ENCODE data around the gene EPB41L2.

DNA sequence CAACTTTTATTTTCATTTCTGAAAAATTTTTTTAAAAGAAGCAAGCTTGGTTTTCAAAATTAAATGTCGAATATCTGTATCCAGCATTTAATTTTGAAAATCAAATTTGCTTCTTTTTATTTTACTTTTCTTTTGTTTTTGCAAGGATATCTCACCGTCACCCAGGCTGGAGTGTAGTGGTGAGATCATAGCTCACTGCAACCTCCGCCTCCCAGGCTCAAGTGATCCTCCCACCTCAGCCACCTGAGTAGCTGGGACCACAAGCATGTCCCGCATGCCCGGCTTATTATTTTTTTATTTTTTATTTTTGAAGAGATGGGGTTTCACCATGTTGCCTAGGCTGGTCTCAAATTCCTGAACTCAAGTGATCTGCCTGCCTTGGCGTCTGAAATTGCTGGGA lies 17.0 kb upstream of the EPB41L2 start:
- TF ChIP-seq, protein P1, sequence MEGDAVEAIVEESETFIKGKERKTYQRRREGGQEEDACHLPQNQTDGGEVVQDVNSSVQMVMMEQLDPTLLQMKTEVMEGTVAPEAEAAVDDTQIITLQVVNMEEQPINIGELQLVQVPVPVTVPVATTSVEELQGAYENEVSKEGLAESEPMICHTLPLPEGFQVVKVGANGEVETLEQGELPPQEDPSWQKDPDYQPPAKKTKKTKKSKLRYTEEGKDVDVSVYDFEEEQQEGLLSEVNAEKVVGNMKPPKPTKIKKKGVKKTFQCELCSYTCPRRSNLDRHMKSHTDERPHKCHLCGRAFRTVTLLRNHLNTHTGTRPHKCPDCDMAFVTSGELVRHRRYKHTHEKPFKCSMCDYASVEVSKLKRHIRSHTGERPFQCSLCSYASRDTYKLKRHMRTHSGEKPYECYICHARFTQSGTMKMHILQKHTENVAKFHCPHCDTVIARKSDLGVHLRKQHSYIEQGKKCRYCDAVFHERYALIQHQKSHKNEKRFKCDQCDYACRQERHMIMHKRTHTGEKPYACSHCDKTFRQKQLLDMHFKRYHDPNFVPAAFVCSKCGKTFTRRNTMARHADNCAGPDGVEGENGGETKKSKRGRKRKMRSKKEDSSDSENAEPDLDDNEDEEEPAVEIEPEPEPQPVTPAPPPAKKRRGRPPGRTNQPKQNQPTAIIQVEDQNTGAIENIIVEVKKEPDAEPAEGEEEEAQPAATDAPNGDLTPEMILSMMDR (IDR thresholded peaks at IDR 0.05; ENCODE audit: poor library complexity) = no peak
- TF ChIP-seq EZH2phosphoT487 (IDR thresholded peaks at IDR 0.05; ENCODE audit: low read depth, severe bottlenecking, unreplicated experiment) = no peak
